Stomach (tissue), 4 donors: ENCODE data around the gene GFRA3.

ENCODE experiments used
- CTCF ChIP-seq, 7 experiments: fragments of 450-650 bp in 4 of 7; fragments of 200-600 bp in 3 of 7; sonication (generic) in 3 of 7; IDR thresholded peaks; one replicate each; pipeline ENCODE4 v1.5.1; 2016 to 2019; ENCODE audit warnings: antibody characterized with exemption in 7 of 7, control low read depth in 2 of 7, mild to moderate bottlenecking in 1 of 7
- POLR2A ChIP-seq, 4 donors: fragments of 450-650 bp; IDR thresholded peaks; one replicate each; pipeline ENCODE4 v1.6.1; 2016; ENCODE audit warnings: antibody characterized with exemption in 4 of 4, control low read depth in 2 of 4, mild to moderate bottlenecking in 1 of 4, moderate library complexity in 1 of 4
- POLR2AphosphoS5 ChIP-seq, 3 donors: sonication (generic); formaldehyde crosslinking; IDR thresholded peaks; one replicate each; pipeline ENCODE4 v1.6.1; 2016; ENCODE audit warnings: antibody characterized with exemption in 3 of 3

DNA sequence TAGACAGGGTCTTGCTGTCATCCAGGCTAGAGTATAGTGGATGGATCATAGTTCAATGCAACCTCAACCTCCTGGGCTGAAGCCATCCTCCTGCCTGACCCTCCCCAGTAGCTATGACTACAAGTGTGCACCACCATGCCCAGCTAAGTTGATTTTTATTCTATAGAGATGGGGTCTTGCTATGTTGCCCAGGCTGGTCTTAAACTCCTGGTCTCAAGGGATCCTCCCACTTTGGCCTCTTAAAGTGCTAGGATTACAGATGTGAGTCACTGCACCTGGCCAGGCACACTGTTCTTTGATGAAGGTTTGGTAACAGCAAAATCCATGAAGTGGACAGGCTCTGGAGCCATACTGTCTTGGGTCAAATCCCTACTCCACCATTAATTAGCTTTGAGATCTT lies 6.5 kb upstream of the GFRA3 start:
- TF ChIP-seq POLR2A (IDR thresholded peaks at IDR 0.05) (no peak), CTCF (IDR thresholded peaks at IDR 0.05) (no peak), POLR2AphosphoS5 (IDR thresholded peaks at IDR 0.05) (no peak)
